PC-3 (cell line): Measurements from ENCODE around the gene OTX2. TPM values are rescaled to one million over a fixed set of nuclear protein-coding genes. Genes with fewer than 3 reads are reported as not detected.

ENCODE experiments used
- ATAC-seq: fragments of 200-7000 bp; cut with Tn5 transposase; 2 replicates; pipeline ENCODE4 v1.9.1; 2020; ENCODE audit warnings: mild to moderate bottlenecking, moderate library complexity
- BruUV-seq: library from RNA; stranded (reverse); fragments of 400-500 nt; replicated peaks from 2 replicates; lab custom pipeline; 2021; lab: Mats Ljungman, UMichigan
- CTCF ChIA-PET: fragments of 300-600 bp; sonication (Branson Sonifier 250); formaldehyde crosslinking; loops from one replicate; lab custom pipeline; 2022; ENCODE audit warnings: antibody characterized with exemption; lab: Charles Lee
- POLR2A ChIA-PET: fragments of 300-600 bp; sonication (Branson Sonifier 250); formaldehyde crosslinking; loops from one replicate; lab custom pipeline; 2022; ENCODE audit warnings: antibody characterized with exemption; ENCODE audit not compliant: unreplicated experiment; lab: Charles Lee
- DNase-seq: peaks from one replicate; pipeline ENCODE4 v3.0.0-alpha.2; 2015
- H2AFZ ChIP-seq: fragments of 300-600 bp; sonication (generic); 2 replicates; pipeline ENCODE4 v1.6.0; 2016; ENCODE audit warnings: antibody characterized with exemption, low read length
- H3F3A ChIP-seq: fragments of 300-600 bp; sonication (generic); one replicate; pipeline ENCODE4 v1.6.0; 2017; ENCODE audit warnings: antibody characterized with exemption, low read length, control low read depth, mild to moderate bottlenecking; ENCODE audit not compliant: unreplicated experiment
- H3K27ac ChIP-seq: fragments of 300-600 bp; sonication (generic); 2 replicates; pipeline ENCODE4 v1.5.1; 2016; ENCODE audit warnings: mild to moderate bottlenecking, low read length
- H3K27me3 ChIP-seq: fragments of 300-600 bp; sonication (generic); 2 replicates; pipeline ENCODE4 v1.6.1; 2016; ENCODE audit warnings: low read length, mixed read lengths
- H3K36me3 ChIP-seq: fragments of 300-600 bp; sonication (generic); 2 replicates; pipeline ENCODE4 v1.6.1; 2016; ENCODE audit warnings: low read depth, mixed run types, low read length, mixed read lengths
- H3K4me1 ChIP-seq: fragments of 300-600 bp; sonication (generic); 2 replicates; pipeline ENCODE4 v1.5.1; 2016; ENCODE audit warnings: low read length; ENCODE audit not compliant: insufficient read depth
- H3K4me2 ChIP-seq: fragments of 300-600 bp; sonication (generic); 2 replicates; pipeline ENCODE4 v1.6.0; 2016; ENCODE audit warnings: low read length
- H3K4me3 ChIP-seq: fragments of 300-600 bp; sonication (generic); 2 replicates; pipeline ENCODE4 v1.5.1; 2016; ENCODE audit warnings: mild to moderate bottlenecking, low read length, mixed read lengths
- H3K79me2 ChIP-seq: fragments of 300-600 bp; sonication (generic); 2 replicates; pipeline ENCODE4 v1.6.1; 2017; ENCODE audit warnings: low read length, mixed read lengths
- H3K9ac ChIP-seq: fragments of 300-600 bp; sonication (generic); 2 replicates; pipeline ENCODE4 v1.6.0; 2016; ENCODE audit warnings: mild to moderate bottlenecking, low read length
- H3K9me2 ChIP-seq: fragments of 300-600 bp; sonication (generic); replicated peaks from 2 replicates; pipeline ENCODE4 v1.6.1; 2016; ENCODE audit warnings: mixed run types, low read length, mixed read lengths
- H3K9me3 ChIP-seq: fragments of 300-600 bp; sonication (generic); 2 replicates; pipeline ENCODE4 v1.6.1; 2016; ENCODE audit warnings: low read length, mixed read lengths
- H4K20me1 ChIP-seq: fragments of 300-600 bp; sonication (generic); 2 replicates; pipeline ENCODE4 v1.6.1; 2016; ENCODE audit warnings: low read length, mixed read lengths
- EZH2 ChIP-seq: fragments of 300-600 bp; sonication (generic); IDR thresholded peaks from one replicate; pipeline ENCODE4 v1.6.1; 2017; ENCODE audit warnings: antibody characterized with exemption, mild to moderate bottlenecking, low read length; ENCODE audit not compliant: unreplicated experiment
- EZH2phosphoT487 ChIP-seq: fragments of 300-600 bp; sonication (generic); IDR thresholded peaks from 2 replicates; pipeline ENCODE4 v1.6.1; 2018; ENCODE audit warnings: mild to moderate bottlenecking, antibody characterized with exemption, low read length, borderline replicate concordance
- intact Hi-C: fragments of 100-400 bp; cut with micrococcal nuclease; formaldehyde crosslinking; loops from 2 replicates; pipeline ENCODE4 v1.9.0; 2023
- total RNA-seq: library from RNA; depleted of rRNA; stranded (reverse); fragments of >200 nt; gene quantifications from 2 replicates; pipeline ENCODE4 v1.2.3, GENCODE V29; 2014
- TF ChIP-seq, protein P1 (sequence below): fragments of 300-600 bp; sonication (generic); conservative IDR thresholded peaks from 2 replicates; pipeline ENCODE4 v1.5.1; 2017; ENCODE audit warnings: antibody characterized with exemption, low read depth, mild to moderate bottlenecking, low read length

The OTX2 gene
- total RNA-seq, 1 experiment from 2014 or later, result not detected

GRCh38 chr14:56794557-56795283 is 15.6 kb downstream of the OTX2 start:
- CTCF ChIA-PET, result no interaction called here
- H3K27me3 ChIP-seq, result peaks cover 77% of the 10 kb centered on the region
- no peak for ATAC-seq

GRCh38 chr14:56794088-56794556 is 16.2 kb downstream of the OTX2 start:
- Histone ChIP-seq H3K9me3 (no peaks in the 10 kb centered on the region), H4K20me1 (no peaks in the 10 kb centered on the region), H3K27me3 (peaks cover 71% of the 10 kb centered on the region), H2AFZ (no peak overlapping the region), H3K79me2 (no peaks in the 10 kb centered on the region), H3K4me1 (no peaks in the 10 kb centered on the region), H3K4me2 (no peak overlapping the region), H3K4me3 (no peak overlapping the region), H3K36me3 (no peaks in the 10 kb centered on the region), H3F3A (no peaks in the 10 kb centered on the region), H3K9ac (no peak overlapping the region), H3K27ac (no peak overlapping the region), H3K9me2 (no peaks in the 10 kb centered on the region)
- no TSS peak for BruUV-seq
- TF ChIP-seq EZH2phosphoT487, result no peak
- TF ChIP-seq, protein P1, sequence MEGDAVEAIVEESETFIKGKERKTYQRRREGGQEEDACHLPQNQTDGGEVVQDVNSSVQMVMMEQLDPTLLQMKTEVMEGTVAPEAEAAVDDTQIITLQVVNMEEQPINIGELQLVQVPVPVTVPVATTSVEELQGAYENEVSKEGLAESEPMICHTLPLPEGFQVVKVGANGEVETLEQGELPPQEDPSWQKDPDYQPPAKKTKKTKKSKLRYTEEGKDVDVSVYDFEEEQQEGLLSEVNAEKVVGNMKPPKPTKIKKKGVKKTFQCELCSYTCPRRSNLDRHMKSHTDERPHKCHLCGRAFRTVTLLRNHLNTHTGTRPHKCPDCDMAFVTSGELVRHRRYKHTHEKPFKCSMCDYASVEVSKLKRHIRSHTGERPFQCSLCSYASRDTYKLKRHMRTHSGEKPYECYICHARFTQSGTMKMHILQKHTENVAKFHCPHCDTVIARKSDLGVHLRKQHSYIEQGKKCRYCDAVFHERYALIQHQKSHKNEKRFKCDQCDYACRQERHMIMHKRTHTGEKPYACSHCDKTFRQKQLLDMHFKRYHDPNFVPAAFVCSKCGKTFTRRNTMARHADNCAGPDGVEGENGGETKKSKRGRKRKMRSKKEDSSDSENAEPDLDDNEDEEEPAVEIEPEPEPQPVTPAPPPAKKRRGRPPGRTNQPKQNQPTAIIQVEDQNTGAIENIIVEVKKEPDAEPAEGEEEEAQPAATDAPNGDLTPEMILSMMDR, result no peak
- no peak for TF ChIP-seq EZH2
- ChIA-PET CTCF (no interaction called here), POLR2A (no interaction called here)
- intact Hi-C loops, result no loop called here
- DNase-seq, result no peak
- ATAC-seq, result no peak

More at GRCh38 chr14:56794557-56795283, 15.6 kb downstream of the OTX2 start:
- no peak overlapping the region for H3K4me2 ChIP-seq
- H3F3A ChIP-seq, result no peaks in the 10 kb centered on the region
- no peaks in the 10 kb centered on the region for H3K4me1 ChIP-seq
- H3K36me3 ChIP-seq, result no peaks in the 10 kb centered on the region
- TF ChIP-seq EZH2phosphoT487 (no peak), EZH2 (no peak)
- TF ChIP-seq, protein P1, result no peak
- BruUV-seq, result no TSS peak
- DNase-seq, result no peak
- H3K9me3 ChIP-seq, result no peaks in the 10 kb centered on the region
- no peaks in the 10 kb centered on the region for H4K20me1 ChIP-seq
- H3K9ac ChIP-seq, result no peak overlapping the region
- no peaks in the 10 kb centered on the region for H3K9me2 ChIP-seq
- H2AFZ ChIP-seq, result no peak overlapping the region
- no peaks in the 10 kb centered on the region for H3K79me2 ChIP-seq
- H3K4me3 ChIP-seq, result no peak overlapping the region
- no peak overlapping the region for H3K27ac ChIP-seq
- POLR2A ChIA-PET, result no interaction called here
- intact Hi-C loops, result no loop called here

DNA sequence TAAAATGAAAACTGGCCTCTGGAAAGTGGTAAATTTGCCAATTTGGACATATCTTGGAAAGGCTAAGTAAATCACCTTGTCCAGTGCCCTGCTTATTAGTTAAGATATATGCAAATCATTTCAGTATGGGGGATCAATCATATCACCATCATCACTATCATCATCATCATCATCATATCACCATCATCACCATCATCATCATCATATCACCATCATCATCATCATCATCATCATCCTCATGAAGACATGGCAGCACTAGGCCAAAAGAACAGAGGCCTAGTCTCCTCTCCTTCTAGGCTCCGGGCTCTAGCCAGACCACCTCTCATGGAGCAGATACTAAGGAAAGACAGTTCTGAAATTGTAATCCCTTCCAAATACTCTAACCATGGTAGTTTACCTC is 20.3 kb downstream of the OTX2 start:
- no TSS peak for BruUV-seq
- peaks cover 44% of the 10 kb centered on the region for H3K27me3 ChIP-seq
- no peaks in the 10 kb centered on the region for H3K9me3 ChIP-seq
- H3F3A ChIP-seq, result no peaks in the 10 kb centered on the region
- H3K79me2 ChIP-seq, result no peaks in the 10 kb centered on the region
- ATAC-seq, result no peak
- ChIA-PET CTCF (no interaction called here), POLR2A (no interaction called here)
- no peak overlapping the region for H3K4me2 ChIP-seq
- H3K36me3 ChIP-seq, result no peaks in the 10 kb centered on the region
- no peak overlapping the region for H3K9ac ChIP-seq
- no peak for DNase-seq
- H4K20me1 ChIP-seq, result no peaks in the 10 kb centered on the region
- H3K4me1 ChIP-seq, result no peaks in the 10 kb centered on the region
- no peak overlapping the region for H3K27ac ChIP-seq
- H3K9me2 ChIP-seq, result no peaks in the 10 kb centered on the region
- no peak overlapping the region for H2AFZ ChIP-seq
- no peak overlapping the region for H3K4me3 ChIP-seq
- intact Hi-C loops, result no loop called here
- TF ChIP-seq EZH2phosphoT487, result no peak
- TF ChIP-seq EZH2, result no peak
- TF ChIP-seq, protein P1, result no peak
